MM.1S (cell line): ENCODE measurements around the gene HIGD2A.

Experiments
- CTCF ChIP-seq: fragments of 300-600 bp; sonication (generic); IDR thresholded peaks from 2 replicates; pipeline ENCODE4 v1.5.1; 2016; ENCODE audit warnings: antibody characterized with exemption, low read length, mixed read lengths
- EZH2 ChIP-seq: fragments of 300-600 bp; sonication (generic); optimal IDR thresholded peaks from 2 replicates; pipeline ENCODE3; 2017; ENCODE audit warnings: low read depth, mild to moderate bottlenecking, antibody characterized with exemption, low read length, mixed read lengths
- EZH2phosphoT487 ChIP-seq: fragments of 300-600 bp; sonication (generic); IDR thresholded peaks from 2 replicates; pipeline ENCODE4 v1.6.1; 2018; ENCODE audit warnings: antibody characterized with exemption, low read length

- TF ChIP-seq CTCF (no peak), EZH2phosphoT487 (no peak), EZH2 (no peak)
Measured at GRCh38 chr5:176420086-176420485, 31.5 kb downstream of the HIGD2A start.
